ENCODE results near the gene FNBP1.

DNA sequence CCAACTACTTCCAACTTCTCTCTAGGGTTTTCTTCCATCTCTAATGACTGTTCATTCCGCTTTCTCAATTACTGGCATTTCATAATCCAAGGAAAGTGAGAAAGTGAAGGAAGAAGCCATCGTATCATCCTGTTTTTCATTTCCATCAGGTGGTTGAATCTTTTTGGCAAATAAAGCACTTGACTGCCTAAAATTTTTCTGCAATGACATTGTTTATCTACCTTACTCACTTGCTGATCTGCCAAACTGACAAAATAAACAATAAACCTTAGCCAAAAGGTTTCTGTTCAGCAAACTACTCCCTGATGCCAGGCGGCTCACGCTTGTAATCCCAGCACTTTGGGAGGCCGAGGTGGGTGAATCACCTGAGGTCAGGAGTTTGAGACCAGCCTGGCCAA is 18.4 kb downstream of the FNBP1 start:
- no peak for TF ChIP-seq POLR2A (IDR thresholded peaks at IDR 0.05)
- TF ChIP-seq, protein P1, sequence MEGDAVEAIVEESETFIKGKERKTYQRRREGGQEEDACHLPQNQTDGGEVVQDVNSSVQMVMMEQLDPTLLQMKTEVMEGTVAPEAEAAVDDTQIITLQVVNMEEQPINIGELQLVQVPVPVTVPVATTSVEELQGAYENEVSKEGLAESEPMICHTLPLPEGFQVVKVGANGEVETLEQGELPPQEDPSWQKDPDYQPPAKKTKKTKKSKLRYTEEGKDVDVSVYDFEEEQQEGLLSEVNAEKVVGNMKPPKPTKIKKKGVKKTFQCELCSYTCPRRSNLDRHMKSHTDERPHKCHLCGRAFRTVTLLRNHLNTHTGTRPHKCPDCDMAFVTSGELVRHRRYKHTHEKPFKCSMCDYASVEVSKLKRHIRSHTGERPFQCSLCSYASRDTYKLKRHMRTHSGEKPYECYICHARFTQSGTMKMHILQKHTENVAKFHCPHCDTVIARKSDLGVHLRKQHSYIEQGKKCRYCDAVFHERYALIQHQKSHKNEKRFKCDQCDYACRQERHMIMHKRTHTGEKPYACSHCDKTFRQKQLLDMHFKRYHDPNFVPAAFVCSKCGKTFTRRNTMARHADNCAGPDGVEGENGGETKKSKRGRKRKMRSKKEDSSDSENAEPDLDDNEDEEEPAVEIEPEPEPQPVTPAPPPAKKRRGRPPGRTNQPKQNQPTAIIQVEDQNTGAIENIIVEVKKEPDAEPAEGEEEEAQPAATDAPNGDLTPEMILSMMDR (IDR thresholded peaks at IDR 0.05 in 4 of 5, conservative IDR thresholded peaks at IDR 0.05 in 1 of 5) = no peak
